NCI-H2196 (cell line): ENCODE results near the gene LSM14A.
"Not testable (repeated sequence)": the region's sequence is repeated elsewhere in the genome, so short reads cannot be mapped to it uniquely, and the experiment has no call there.

Source experiments
- DNase-seq: peaks from one replicate; lab custom pipeline; 2025; ENCODE audit not compliant: unreplicated experiment; lab: John Stamatoyannopoulos, UW

The LSM14A gene

DNA sequence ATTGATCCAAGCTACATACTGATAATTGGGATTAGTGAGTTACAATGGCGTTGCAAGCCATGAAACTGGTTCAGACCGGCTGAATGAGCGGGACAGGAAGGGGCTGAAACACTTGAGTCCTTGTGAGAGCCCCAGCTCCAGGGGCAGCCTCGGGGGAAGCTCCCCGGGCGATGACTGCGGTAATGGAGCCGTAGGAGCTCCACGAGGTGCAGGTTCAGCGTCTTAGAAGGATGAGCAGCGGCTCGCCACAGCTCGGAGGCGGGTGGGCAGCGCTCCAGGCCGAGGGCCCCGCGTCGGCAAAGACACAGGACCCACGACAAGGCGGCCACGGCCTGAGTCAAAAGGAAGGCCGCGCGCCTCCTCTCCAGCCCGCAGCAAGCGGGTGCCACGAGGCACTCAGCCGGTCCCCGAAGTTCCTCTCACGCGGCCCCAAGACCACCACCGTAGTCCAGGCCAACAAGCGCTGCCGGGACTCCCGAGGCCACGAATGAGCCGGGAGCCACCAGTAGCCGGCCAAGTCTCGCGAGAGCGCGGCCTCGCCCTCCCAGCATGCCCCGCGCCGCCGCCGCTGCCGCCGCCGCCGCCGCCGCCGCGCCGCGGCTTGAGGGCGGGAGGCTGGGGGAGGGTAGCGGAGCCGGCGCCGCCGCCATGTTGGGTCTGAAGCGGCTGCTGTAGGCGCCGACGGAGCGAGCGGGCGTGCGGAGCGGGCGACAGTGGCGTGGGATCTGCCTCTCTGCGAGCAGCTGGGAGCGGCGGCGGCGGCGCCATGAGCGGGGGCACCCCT lies at the start of gene LSM14A:
Gene LSM14A (plus strand): TSS at position 628 of the 784 bp plus-strand sequence. CDS start 139 bp downstream, at position 767.
- DNase-seq, result peak; percentile 92

- DNase-seq, result no peak
These were observed 47.5 kb upstream of the LSM14A start for GRCh38 chr19:34124828-34125227.

GRCh38 chr19:34126966-34127365 lies 45.3 kb upstream of the LSM14A start:
- DNase-seq, result no peak

- DNase-seq, result no peak
These were observed 44.6 kb upstream of the LSM14A start for GRCh38 chr19:34127684-34128189.

- no peak for DNase-seq
These were observed 43.6 kb upstream of the LSM14A start for GRCh38 chr19:34128558-34129250.

- DNase-seq, result no peak
These were observed 41.2 kb upstream of the LSM14A start for GRCh38 chr19:34131100-34131499.

- not testable (repeated sequence) for DNase-seq
These were observed 40.2 kb upstream of the LSM14A start for GRCh38 chr19:34132145-34132544.

DNA sequence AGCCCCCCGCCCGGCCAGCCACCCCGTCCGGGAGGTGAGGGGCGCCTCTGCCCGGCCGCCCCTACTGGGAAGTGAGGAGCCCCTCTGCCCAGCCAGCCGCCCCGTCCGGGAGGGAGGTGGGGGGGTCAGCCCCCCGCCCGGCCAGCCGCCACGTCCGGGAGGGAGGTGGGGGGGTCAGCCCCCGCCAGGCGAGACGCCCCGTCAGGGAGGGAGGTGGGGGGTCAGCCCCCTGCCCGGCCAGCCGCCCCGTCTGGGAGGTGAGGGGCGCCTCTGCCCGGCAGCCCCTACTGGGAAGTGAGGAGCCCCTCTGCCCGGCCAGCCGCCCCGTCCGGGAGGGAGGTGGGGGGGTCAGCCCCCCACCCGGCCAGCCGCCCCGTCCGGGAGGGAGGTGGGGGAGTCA lies 39.6 kb upstream of the LSM14A start:
- not testable (repeated sequence) for DNase-seq

DNA sequence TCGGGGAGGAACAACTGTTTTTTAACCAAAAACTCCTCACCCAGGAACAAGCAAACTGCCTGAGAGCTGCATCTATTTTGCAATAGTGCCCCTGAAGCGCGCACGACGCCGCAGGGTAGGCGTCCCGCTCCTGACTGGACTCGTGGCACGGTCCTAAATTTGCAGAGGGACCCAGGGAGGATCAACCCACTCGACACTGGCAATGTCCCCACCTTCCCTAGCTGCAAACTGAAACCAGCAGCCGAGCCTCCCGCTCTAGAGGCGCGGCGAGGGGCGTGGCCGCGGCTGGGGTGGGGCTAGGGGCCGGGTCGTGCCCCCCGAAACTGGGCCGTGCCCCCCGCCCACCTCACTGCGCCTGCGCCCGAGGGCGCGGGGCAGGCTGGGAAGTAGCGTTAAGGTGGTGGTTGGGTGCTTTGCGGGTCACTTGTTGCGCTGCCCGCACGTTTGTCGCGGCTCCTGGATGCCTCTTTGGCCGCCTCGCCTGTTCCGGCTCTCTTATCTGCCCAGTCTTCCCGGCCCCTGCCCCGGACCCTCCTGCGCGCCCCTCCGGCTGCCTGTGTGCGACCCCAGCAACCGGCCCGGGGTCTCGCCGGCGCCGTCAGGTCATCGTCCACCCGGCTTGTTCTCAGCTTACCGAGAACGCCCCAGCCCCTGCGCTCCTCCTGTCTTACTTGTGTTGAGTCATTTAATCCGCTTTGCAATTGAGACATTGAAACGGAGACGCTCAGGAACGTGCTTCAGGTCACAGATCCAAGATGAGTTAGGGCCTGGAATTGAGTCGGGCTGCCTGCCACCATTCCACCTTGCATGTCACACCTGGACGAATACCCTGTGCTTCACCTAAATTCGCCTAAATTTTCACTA lies 37.9 kb upstream of the LSM14A start:
- peak; percentile 87 for DNase-seq

DNA sequence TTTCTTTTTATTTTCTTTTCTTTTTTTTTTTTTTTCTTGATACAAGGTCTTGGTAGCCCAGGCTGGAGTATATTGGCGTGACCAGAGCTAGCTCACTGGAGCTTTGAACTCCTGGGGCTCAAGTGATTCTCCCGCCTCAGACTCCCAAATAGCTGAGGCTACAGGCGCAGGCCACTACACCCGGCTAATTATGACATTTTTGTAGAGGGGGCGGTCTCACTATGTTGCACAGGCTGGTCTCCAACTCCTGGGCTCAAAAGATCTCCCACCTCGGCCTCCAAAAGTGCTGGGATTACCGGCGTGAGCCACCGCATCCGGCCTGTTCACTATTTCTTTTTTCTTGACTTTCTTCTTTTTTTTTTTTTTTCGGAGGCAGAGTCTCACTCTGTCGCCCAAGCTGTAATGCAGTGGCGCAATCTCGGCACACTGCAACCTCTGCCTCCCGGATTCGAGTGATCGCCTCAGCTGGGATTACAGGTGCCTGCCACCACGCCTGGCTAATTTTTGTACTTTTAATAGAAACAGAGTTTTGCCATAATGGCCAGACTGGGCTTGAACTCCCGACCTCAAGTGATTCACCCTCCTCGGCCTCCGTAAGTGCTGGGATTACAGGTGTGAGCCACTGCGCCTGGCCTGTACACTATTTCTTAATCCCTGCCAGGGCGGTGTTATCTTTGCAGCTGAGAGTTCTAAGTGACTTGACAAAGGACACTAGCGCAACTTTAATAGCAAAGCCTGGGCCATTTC lies 37.1 kb upstream of the LSM14A start:
- no peak for DNase-seq

DNA sequence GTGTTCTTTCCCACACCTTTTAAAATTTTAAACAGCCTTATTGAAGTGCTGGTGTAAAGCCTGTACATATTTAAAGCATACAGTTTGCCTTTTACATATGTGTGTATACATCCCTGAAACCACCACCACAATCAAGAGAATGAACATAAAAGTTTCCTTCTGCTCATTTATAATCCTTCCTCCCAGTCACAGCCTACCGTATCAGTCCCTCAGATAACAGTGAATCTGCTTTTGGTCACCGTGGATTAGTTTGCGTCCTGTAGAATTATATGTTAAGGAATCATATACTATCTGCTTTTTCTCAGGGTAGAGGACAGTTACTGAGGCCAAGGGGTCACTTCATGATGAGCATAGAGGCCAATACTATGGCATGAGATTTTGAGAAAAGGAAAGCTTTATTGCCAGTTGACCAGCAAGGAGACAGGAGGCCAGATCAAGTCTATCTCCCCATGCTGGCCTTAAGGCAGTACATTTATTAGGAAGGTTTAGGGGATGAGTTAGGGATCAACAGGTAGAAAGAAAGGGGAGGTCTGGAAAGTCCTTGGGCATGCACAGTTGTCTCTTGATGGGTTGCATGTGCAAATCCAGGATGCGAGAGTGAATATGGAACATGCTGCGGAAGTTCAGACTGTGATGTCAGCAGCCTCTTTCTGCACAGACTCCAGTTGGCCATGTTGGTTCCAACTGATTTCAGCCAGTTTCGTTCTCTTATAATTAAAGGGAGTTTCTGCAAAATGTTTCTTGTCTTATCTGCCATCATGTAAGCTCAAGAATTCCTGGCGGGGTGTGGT lies 36.3 kb upstream of the LSM14A start:
- no peak for DNase-seq

GRCh38 chr19:34141025-34141424 lies 31.3 kb upstream of the LSM14A start:
- no peak for DNase-seq

- no peak for DNase-seq
These were observed 29.9 kb upstream of the LSM14A start for GRCh38 chr19:34142440-34142839.

DNA sequence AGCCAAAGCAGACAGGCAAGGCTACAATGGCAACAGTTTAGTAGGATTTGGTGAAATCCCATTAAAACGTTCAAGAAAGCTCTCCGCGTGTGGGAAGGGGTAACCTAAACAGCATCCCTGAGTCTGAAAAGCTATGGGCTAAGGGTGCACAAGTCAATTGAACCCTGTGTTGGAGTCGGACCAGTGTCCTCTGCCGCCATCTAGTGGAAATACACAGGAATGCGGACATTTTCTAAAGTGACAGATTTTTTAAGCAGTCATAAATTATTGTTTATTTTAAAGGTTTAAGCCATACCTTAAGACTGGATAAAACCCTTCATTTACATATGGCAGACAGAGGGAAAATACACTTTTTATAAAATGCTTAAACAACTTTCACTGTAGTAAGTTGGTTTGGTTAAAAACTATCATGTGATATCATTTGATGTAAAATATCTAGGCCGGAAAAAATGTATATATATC lies 26.5 kb upstream of the LSM14A start:
- DNase-seq, result peak; percentile 54

- DNase-seq, result no peak
These were observed 23.6 kb upstream of the LSM14A start for GRCh38 chr19:34148658-34149185.

GRCh38 chr19:34149873-34150272 lies 22.4 kb upstream of the LSM14A start:
- no peak for DNase-seq

DNA sequence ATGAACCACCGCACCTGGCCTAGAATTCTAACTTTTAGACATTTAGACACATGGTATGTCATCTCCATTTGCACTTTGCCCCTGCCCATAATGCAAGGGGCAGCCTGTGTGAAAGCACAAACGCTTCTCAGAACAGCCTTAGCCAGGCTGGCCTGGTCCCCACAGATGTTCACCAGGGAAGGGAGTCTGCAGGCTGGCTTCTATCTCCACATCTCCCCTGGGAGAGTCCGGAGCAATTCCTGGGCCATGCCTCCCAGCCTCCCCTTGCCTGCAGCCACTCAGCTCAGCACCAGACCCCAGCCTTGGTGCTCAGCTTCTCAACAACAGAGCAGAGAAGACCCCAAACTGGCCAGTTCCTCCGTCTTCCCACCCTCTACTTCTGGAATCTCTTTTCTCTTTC lies 21.7 kb upstream of the LSM14A start:
- DNase-seq, result no peak

DNA sequence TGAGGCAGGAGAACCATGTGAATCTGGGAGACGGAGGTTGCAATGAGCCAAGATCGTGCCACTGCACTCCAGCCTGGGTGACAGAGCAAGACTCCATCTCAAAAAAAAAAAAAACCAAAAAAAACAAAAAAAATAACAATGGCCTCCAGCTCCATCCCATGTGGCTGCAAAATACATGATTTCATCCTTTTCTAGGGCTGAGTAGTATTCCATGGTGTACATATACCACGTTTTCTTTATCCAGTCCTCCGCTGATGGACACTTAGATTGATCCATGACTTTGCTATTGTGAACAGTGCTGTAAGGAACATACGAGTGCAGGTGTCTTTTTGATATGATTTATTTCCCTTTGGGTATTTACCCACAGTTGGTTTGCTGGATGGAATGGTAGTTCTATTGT lies 20.9 kb upstream of the LSM14A start:
- DNase-seq, result no peak

DNA sequence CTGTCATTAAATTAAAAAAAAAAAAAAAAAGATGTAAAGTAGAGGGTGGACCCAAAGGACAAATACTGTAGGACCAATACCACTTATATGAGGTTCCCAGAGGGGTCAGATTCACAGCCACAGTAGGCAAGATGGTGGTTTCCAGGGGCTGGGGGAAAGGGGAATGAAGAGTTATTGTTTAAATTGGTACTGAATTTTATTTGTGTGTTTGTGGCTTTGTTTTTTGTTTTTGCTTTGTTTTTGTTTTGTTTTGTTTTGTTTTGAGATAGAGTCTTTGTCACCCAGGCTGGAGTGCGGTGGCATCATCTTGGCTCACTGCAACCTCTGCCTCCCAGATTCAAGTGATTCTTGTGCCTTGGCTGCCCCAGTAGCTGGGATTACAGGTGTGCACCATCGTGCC lies 17.9 kb upstream of the LSM14A start:
- DNase-seq, result no peak
